SK-N-SH treated with all-trans-retinoic acid at 6 μM for 48 hours (cell line): ENCODE measurements around the gene TDRD7.
A peak's percentile ranks its signal among the peaks of the same experiment; 100 is the strongest.

Experiments used
- ATAC-seq: fragments of 200-7000 bp; cut with Tn5 transposase; 3 replicates; pipeline ENCODE4 v1.9.1; 2020; ENCODE audit warnings: mild to moderate bottlenecking, moderate library complexity
- ARNTL ChIP-seq: fragments of 450-650 bp; formaldehyde crosslinking; IDR thresholded peaks from 2 replicates; pipeline ENCODE4 v1.5.0; 2020; ENCODE audit warnings: low read depth, mild to moderate bottlenecking, moderate library complexity, borderline replicate concordance
- BACH2 ChIP-seq: fragments of 250-450 bp; sonication (Bioruptor Pico); IDR thresholded peaks from 2 replicates; pipeline ENCODE4 v1.9.0; 2021; ENCODE audit warnings: mild to moderate bottlenecking, borderline replicate concordance
- CSDC2 ChIP-seq: fragments of 250-450 bp; sonication (Bioruptor Pico); IDR thresholded peaks from 2 replicates; pipeline ENCODE4 v1.5.0; 2020; ENCODE audit warnings: mild to moderate bottlenecking, moderate library complexity
- ESRRG ChIP-seq: fragments of 250-450 bp; sonication (Bioruptor Pico); IDR thresholded peaks from 2 replicates; pipeline ENCODE4 v1.6.1; 2021; ENCODE audit warnings: mild to moderate bottlenecking
- GLIS3 ChIP-seq: fragments of 250-450 bp; sonication (Bioruptor Pico); IDR thresholded peaks from 2 replicates; pipeline ENCODE4 v1.5.0; 2020; ENCODE audit warnings: mild to moderate bottlenecking, moderate library complexity
- ISL1 ChIP-seq: fragments of 250-450 bp; sonication (Bioruptor Pico); IDR thresholded peaks from 2 replicates; pipeline ENCODE4 v2.1.2; 2022; ENCODE audit warnings: mild to moderate bottlenecking, moderate library complexity
- OSR1 ChIP-seq: fragments of 250-450 bp; sonication (Bioruptor Pico); IDR thresholded peaks from 2 replicates; pipeline ENCODE4 v1.8.0; 2022; ENCODE audit warnings: moderate library complexity, mild to moderate bottlenecking, inconsistent platforms
- PPARA ChIP-seq: fragments of 250-450 bp; sonication (Bioruptor Pico); IDR thresholded peaks from 2 replicates; pipeline ENCODE4 v1.5.0; 2020; ENCODE audit warnings: mild to moderate bottlenecking, borderline replicate concordance
- RARB ChIP-seq: fragments of 250-450 bp; sonication (Bioruptor Pico); IDR thresholded peaks from 2 replicates; pipeline ENCODE4 v1.8.0; 2021; ENCODE audit warnings: mild to moderate bottlenecking, moderate library complexity
- SNAI2 ChIP-seq: fragments of 250-450 bp; sonication (Bioruptor Pico); IDR thresholded peaks from 2 replicates; pipeline ENCODE4 v1.5.0; 2020; ENCODE audit warnings: mild to moderate bottlenecking, moderate library complexity
- TCF4 ChIP-seq: fragments of 250-450 bp; sonication (Bioruptor Pico); IDR thresholded peaks from 2 replicates; pipeline ENCODE4 v1.8.0; 2021; ENCODE audit warnings: mild to moderate bottlenecking, moderate library complexity, borderline replicate concordance
- ZC3H10 ChIP-seq: fragments of 250-450 bp; sonication (Bioruptor Pico); IDR thresholded peaks from 2 replicates; pipeline ENCODE4 v1.5.1; 2021; ENCODE audit warnings: mild to moderate bottlenecking, moderate library complexity
- ZFP3 ChIP-seq: fragments of 250-450 bp; sonication (Bioruptor Pico); IDR thresholded peaks from 2 replicates; pipeline ENCODE4 v1.5.0; 2020; ENCODE audit warnings: mild to moderate bottlenecking, moderate library complexity
- ZFP30 ChIP-seq: fragments of 450-650 bp; formaldehyde crosslinking; IDR thresholded peaks from 2 replicates; pipeline ENCODE4 v1.5.0; 2022; ENCODE audit warnings: mild to moderate bottlenecking, moderate library complexity
- ZNF565 ChIP-seq: fragments of 450-650 bp; formaldehyde crosslinking; conservative IDR thresholded peaks from 2 replicates; pipeline ENCODE4 v1.5.0; 2020; ENCODE audit warnings: low read depth, mild to moderate bottlenecking, moderate library complexity
- ZNF8 ChIP-seq: fragments of 450-650 bp; formaldehyde crosslinking; IDR thresholded peaks from 2 replicates; pipeline ENCODE4 v1.5.0; 2020; ENCODE audit warnings: mild to moderate bottlenecking, moderate library complexity
- TF ChIP-seq, protein P1 (sequence below): fragments of 250-450 bp; sonication (Bioruptor Pico); IDR thresholded peaks from 2 replicates; pipeline ENCODE4 v1.5.0; 2020; ENCODE audit warnings: mild to moderate bottlenecking, moderate library complexity
- TF ChIP-seq, protein P2 (sequence below): fragments of 250-450 bp; sonication (Bioruptor Pico); IDR thresholded peaks from 2 replicates; pipeline ENCODE4 v1.8.0; 2021; ENCODE audit warnings: low read depth, mild to moderate bottlenecking, moderate library complexity, borderline replicate concordance
- TF ChIP-seq, protein P3 (sequence below): fragments of 250-450 bp; sonication (Bioruptor Pico); IDR thresholded peaks from 2 replicates; pipeline ENCODE4 v1.5.1; 2021; ENCODE audit warnings: mild to moderate bottlenecking, moderate library complexity
- TF ChIP-seq, protein P4 (sequence below): fragments of 250-450 bp; sonication (Bioruptor Pico); IDR thresholded peaks from 2 replicates; pipeline ENCODE4 v1.8.0; 2020; ENCODE audit warnings: mild to moderate bottlenecking, moderate library complexity, borderline replicate concordance
- TF ChIP-seq, protein P5 (sequence below): fragments of 250-450 bp; sonication (Bioruptor Pico); IDR thresholded peaks from 2 replicates; pipeline ENCODE4 v1.5.1; 2020; ENCODE audit warnings: low read depth, mild to moderate bottlenecking, moderate library complexity

Gene TDRD7

DNA sequence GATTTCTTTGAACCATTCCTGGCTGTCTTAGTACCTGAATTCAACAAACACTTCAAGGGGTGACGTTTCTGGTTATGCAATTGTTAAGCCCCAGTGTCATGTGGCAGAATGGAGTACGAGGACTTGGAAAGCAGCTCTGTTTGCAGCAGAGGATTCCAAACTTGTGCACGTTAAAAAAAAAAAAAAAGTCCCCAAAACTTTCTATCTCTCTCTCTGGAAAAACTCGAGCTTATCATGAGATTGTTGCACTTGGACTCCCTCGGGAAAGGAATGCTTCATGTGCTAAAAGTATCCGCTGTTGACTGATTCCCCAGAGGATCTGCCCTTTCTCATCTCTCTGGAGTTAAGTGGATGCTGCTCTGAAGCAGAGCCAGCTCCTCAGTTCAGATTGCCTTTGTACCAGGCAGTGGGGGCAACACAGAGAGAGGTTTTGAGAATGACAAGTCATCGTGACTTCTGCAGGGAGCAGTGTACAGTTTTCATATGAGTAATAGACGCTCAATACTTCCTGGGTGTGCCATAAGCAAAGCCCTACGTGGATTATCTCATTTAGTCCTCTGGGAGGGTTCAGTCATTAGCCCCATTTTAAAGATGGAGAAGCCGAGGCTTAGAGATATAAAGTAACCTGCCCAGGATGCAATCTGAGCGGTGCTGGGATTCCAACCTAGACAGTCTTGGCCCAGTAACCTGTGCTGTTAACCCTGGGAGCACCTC, 117.6 kb downstream of the TDRD7 start:
- ATAC-seq = peak; percentile 38; the same call in 2 of the 3 replicates
- TF ChIP-seq ISL1 = peak; percentile 84
- TF ChIP-seq ZFP3 (CRISPR knock-in tag) = peak; percentile 37; the same call in 1 of the 2 replicates
- 0 out of 2 replicates have a peak, but pooled peaks have one; percentile 31 for TF ChIP-seq ZNF8 (CRISPR knock-in tag)
- TF ChIP-seq, protein P1, sequence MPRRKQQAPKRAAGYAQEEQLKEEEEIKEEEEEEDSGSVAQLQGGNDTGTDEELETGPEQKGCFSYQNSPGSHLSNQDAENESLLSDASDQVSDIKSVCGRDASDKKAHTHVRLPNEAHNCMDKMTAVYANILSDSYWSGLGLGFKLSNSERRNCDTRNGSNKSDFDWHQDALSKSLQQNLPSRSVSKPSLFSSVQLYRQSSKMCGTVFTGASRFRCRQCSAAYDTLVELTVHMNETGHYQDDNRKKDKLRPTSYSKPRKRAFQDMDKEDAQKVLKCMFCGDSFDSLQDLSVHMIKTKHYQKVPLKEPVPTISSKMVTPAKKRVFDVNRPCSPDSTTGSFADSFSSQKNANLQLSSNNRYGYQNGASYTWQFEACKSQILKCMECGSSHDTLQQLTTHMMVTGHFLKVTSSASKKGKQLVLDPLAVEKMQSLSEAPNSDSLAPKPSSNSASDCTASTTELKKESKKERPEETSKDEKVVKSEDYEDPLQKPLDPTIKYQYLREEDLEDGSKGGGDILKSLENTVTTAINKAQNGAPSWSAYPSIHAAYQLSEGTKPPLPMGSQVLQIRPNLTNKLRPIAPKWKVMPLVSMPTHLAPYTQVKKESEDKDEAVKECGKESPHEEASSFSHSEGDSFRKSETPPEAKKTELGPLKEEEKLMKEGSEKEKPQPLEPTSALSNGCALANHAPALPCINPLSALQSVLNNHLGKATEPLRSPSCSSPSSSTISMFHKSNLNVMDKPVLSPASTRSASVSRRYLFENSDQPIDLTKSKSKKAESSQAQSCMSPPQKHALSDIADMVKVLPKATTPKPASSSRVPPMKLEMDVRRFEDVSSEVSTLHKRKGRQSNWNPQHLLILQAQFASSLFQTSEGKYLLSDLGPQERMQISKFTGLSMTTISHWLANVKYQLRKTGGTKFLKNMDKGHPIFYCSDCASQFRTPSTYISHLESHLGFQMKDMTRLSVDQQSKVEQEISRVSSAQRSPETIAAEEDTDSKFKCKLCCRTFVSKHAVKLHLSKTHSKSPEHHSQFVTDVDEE (CRISPR knock-in tag) = 0 out of 2 replicates have a peak, but pooled peaks have one; percentile 16
- no peak for TF ChIP-seq OSR1 (CRISPR knock-in tag)

DNA sequence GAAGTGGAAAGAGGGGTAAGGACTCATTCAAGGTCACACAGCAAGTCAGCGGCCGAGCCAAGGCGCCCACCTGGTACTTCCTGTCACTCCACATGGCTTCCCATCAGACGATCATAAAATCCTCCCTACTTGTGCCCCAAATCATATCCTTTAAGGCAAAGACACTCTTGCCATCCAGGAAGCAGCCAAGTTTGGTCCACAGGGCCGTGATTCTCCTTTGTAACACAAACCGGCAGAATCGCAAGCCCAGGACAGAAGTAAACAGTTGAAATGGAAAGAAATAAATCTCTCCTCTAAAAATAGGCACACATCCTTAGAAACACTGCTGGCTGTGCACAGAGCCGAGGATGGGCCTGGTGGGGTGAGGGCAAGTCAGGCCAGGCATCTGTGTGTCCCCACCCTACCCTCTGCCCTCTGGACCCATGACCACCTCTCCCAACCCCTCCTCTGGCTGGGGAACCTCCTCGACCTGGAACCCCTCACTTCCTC, 120.0 kb downstream of the TDRD7 start:
- ATAC-seq = no peak

DNA sequence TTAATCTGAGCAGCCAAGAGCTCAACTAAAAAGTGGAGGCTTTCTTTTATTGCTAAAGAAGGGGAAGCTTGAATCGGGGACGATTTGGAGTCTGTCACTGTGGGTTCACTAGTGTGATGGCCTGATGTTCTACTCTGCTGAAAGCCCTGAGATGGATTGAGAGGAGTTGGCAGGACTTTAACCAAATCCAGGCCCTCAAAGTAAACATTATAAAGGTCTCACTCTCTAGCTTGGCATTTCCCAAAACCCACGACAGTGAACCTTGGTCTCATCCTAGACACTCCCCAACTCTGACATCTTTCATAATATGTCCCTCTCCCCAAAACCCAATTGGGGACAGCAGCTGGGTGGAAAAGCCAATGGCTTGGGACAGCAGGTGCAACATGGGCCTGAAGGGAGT, 122.3 kb downstream of the TDRD7 start:
- ATAC-seq = no peak
- TF ChIP-seq ARNTL (CRISPR knock-in tag) = no peak
- no peak for TF ChIP-seq SNAI2
- TF ChIP-seq, protein P2, sequence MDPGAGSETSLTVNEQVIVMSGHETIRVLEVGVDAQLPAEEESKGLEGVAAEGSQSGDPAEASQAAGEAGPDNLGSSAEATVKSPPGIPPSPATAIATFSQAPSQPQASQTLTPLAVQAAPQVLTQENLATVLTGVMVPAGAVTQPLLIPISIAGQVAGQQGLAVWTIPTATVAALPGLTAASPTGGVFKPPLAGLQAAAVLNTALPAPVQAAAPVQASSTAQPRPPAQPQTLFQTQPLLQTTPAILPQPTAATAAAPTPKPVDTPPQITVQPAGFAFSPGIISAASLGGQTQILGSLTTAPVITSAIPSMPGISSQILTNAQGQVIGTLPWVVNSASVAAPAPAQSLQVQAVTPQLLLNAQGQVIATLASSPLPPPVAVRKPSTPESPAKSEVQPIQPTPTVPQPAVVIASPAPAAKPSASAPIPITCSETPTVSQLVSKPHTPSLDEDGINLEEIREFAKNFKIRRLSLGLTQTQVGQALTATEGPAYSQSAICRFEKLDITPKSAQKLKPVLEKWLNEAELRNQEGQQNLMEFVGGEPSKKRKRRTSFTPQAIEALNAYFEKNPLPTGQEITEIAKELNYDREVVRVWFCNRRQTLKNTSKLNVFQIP (CRISPR knock-in tag) = no peak
- TF ChIP-seq CSDC2 (CRISPR knock-in tag) = no peak
- no peak for TF ChIP-seq ISL1
- no peak for TF ChIP-seq TCF4
- TF ChIP-seq PPARA = no peak
- TF ChIP-seq, protein P3, sequence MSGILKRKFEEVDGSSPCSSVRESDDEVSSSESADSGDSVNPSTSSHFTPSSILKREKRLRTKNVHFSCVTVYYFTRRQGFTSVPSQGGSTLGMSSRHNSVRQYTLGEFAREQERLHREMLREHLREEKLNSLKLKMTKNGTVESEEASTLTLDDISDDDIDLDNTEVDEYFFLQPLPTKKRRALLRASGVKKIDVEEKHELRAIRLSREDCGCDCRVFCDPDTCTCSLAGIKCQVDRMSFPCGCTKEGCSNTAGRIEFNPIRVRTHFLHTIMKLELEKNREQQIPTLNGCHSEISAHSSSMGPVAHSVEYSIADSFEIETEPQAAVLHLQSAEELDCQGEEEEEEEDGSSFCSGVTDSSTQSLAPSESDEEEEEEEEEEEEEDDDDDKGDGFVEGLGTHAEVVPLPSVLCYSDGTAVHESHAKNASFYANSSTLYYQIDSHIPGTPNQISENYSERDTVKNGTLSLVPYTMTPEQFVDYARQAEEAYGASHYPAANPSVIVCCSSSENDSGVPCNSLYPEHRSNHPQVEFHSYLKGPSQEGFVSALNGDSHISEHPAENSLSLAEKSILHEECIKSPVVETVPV (CRISPR knock-in tag) = no peak
- no peak for TF ChIP-seq ZNF8 (CRISPR knock-in tag)
- no peak for TF ChIP-seq RARB (CRISPR knock-in tag)
- no peak for TF ChIP-seq BACH2 (CRISPR knock-in tag)
- TF ChIP-seq ESRRG (CRISPR knock-in tag) = no peak
- TF ChIP-seq OSR1 (CRISPR knock-in tag) = no peak
- no peak for TF ChIP-seq ZC3H10 (CRISPR knock-in tag)
- TF ChIP-seq, protein P4, sequence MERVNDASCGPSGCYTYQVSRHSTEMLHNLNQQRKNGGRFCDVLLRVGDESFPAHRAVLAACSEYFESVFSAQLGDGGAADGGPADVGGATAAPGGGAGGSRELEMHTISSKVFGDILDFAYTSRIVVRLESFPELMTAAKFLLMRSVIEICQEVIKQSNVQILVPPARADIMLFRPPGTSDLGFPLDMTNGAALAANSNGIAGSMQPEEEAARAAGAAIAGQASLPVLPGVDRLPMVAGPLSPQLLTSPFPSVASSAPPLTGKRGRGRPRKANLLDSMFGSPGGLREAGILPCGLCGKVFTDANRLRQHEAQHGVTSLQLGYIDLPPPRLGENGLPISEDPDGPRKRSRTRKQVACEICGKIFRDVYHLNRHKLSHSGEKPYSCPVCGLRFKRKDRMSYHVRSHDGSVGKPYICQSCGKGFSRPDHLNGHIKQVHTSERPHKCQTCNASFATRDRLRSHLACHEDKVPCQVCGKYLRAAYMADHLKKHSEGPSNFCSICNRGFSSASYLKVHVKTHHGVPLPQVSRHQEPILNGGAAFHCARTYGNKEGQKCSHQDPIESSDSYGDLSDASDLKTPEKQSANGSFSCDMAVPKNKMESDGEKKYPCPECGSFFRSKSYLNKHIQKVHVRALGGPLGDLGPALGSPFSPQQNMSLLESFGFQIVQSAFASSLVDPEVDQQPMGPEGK (CRISPR knock-in tag) = no peak
- TF ChIP-seq ZFP30 (CRISPR knock-in tag) = no peak
- no peak for TF ChIP-seq ZNF565 (CRISPR knock-in tag)
- no peak for TF ChIP-seq ZFP3 (CRISPR knock-in tag)
- TF ChIP-seq, protein P5, sequence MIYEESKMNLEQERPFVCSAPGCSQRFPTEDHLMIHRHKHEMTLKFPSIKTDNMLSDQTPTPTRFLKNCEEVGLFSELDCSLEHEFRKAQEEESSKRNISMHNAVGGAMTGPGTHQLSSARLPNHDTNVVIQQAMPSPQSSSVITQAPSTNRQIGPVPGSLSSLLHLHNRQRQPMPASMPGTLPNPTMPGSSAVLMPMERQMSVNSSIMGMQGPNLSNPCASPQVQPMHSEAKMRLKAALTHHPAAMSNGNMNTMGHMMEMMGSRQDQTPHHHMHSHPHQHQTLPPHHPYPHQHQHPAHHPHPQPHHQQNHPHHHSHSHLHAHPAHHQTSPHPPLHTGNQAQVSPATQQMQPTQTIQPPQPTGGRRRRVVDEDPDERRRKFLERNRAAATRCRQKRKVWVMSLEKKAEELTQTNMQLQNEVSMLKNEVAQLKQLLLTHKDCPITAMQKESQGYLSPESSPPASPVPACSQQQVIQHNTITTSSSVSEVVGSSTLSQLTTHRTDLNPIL (CRISPR knock-in tag) = no peak

More for the DNA sequence above, 120.0 kb downstream of the TDRD7 start:
- TF ChIP-seq, protein P4 (CRISPR knock-in tag) = no peak
- no peak for TF ChIP-seq GLIS3 (CRISPR knock-in tag)
- no peak for TF ChIP-seq ZFP3 (CRISPR knock-in tag)
- no peak for TF ChIP-seq ARNTL (CRISPR knock-in tag)
- no peak for TF ChIP-seq TCF4
- TF ChIP-seq ZC3H10 (CRISPR knock-in tag) = no peak
- TF ChIP-seq, protein P5 (CRISPR knock-in tag) = no peak
- TF ChIP-seq ZFP30 (CRISPR knock-in tag) = no peak
- no peak for TF ChIP-seq ZNF565 (CRISPR knock-in tag)
- TF ChIP-seq PPARA = no peak
